GM11168 (cell line): ENCODE data around the gene ZNF805.
"Not testable (repeated sequence)": the region's sequence is repeated elsewhere in the genome, so short reads cannot be mapped to it uniquely, and the experiment has no call there.

Source experiments
- in situ Hi-C: fragments of 300-500 bp; cut with MboI; formaldehyde crosslinking; loops from one replicate; pipeline ENCODE4 v1.12.0; 2022; ENCODE audit warnings: low sequenced_read_pairs; ENCODE audit not compliant: unreplicated experiment

ZNF805 gene

GRCh38 chr19:57262044-57262443 is 21.6 kb downstream of the ZNF805 start:
- in situ Hi-C loops, result no loop called here

DNA sequence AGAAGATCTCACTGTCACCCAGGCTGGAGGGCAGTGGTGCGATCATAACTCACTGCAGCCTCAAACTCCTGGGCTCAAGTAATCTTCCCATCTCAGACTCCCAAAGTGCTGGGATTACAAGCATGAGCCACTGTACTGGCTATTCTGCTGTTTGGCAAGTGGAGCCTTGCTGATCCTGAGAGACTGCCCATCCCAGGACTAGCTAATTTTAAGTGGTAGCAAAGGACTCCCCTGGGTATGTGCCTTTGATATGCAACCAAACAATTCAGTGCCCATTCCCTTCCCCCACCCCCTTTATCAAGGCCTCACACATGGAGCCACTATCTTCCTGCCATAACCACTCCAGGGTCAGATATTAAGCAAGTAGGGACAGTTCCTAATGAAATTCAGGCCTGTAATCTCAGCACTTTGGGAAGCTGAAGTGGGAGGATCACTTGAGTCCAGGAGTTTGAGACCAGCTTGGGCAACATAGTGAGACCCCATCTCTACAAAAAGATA is 22.9 kb downstream of the ZNF805 start:
- in situ Hi-C loops, result no loop called here

GRCh38 chr19:57267291-57267690 is 26.9 kb downstream of the ZNF805 start:
- in situ Hi-C loops, result no loop called here

- in situ Hi-C loops, result no loop called here
Observed at GRCh38 chr19:57269515-57270250, 29.3 kb downstream of the ZNF805 start.

GRCh38 chr19:57271280-57271679 is 30.8 kb downstream of the ZNF805 start:
- in situ Hi-C loops, result no loop called here

GRCh38 chr19:57273014-57273413 is 32.6 kb downstream of the ZNF805 start:
- in situ Hi-C loops, result no loop called here

GRCh38 chr19:57276430-57276829 is 36.0 kb downstream of the ZNF805 start:
- in situ Hi-C loops, result no loop called here

DNA sequence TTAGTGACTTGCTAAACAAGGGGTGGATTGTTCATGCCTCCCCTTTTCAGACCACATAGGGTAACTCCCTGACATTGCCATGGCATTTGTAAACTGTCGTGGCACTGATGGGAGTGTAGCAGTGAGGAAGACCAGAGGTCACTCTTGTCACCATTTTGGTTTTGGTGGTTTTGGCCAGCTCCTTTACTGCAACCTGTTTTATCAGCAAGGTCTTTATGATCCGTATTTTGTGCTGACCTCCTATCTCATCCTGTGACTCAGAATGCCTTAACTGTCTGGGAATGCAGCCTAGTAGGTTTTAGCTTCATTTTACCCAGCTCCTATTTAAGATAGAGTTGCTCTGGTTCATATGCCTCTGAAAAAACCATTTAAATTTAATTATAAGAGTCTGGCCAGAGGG is 38.0 kb downstream of the ZNF805 start:
- in situ Hi-C loops, result not testable (repeated sequence)

DNA sequence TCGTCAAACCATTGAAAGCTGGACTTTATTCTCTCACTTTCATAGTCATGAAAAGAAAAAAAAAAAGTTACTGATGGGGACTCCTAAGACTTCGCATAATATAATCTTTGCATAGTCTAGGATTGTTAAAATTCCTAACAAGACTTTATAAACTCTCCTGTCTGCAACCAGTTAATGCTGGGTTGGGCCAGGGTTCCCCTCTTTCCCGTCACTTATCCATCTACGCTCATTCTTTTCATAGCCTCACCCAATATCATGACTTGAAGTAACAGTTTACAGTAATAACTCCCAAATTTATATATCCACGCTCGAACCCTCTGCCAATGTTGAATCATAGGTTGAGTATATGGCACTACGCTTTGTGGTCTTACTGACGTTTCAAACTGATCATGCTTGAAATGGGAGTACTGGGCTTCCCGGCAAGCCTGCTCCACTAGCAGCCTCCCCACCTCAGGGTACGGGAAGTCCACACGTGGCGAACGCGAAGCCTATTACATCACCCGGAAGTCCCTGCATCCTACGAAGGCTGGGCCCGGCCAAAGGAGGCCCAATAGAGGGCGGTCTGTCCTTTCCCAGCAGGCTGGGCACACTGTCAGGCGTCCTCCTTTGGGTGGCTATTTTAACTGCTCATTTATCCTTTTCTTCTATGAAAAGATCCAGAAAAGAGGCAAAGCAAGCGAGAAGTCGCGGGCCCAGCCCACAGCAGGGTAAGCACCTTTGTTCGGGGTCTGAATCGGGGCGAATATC is 39.2 kb downstream of the ZNF805 start:
- in situ Hi-C loops, result no loop called here

DNA sequence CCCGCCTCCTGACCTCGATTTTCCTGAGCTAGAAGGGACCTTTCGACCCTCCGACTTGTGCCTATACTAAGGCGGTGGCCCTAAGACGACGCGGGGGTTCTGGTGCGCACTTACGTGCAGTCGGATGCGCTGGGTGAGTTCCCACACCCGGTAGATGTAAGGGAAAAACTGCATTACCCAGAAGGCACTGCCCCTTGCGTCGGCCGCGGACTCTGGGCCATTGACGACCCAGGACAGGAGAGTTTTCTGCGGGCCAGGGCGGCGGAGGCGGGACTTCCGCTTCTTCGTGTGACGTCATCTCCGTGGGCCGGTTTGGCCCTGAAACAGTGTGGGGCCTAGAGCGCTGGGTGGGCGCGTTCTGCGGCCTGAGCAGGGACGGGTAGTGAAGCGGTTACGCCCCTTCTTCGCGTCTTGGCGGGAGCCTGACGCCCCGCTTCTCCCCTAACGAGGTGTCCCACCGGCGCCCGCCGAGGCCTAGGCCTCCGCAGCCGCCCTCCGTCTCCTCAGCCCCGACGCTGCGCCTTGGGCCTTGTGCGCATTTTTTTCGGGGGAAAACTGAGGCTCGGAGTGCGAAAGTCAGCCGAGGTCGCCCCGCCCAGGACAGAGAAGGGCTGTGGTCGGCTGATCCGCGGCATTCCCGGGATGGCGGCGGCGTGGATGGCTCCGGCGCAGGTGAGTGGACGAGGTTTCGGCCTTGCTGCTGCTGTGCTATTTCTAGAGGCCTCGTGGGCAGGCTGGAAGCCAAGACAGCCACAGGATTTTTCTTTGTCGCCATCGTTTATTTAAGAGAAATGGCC is 39.9 kb downstream of the ZNF805 start, which contains the start of gene ZNF460:
Gene ZNF460, plus strand, starts transcription at position 321 of the 797 bp plus-strand sequence. Its CDS starts 322 bp downstream, at position 643.
- in situ Hi-C loops, result no loop called here

- in situ Hi-C loops, result no loop called here
Observed at GRCh38 chr19:57280962-57281400, 40.5 kb downstream of the ZNF805 start.

DNA sequence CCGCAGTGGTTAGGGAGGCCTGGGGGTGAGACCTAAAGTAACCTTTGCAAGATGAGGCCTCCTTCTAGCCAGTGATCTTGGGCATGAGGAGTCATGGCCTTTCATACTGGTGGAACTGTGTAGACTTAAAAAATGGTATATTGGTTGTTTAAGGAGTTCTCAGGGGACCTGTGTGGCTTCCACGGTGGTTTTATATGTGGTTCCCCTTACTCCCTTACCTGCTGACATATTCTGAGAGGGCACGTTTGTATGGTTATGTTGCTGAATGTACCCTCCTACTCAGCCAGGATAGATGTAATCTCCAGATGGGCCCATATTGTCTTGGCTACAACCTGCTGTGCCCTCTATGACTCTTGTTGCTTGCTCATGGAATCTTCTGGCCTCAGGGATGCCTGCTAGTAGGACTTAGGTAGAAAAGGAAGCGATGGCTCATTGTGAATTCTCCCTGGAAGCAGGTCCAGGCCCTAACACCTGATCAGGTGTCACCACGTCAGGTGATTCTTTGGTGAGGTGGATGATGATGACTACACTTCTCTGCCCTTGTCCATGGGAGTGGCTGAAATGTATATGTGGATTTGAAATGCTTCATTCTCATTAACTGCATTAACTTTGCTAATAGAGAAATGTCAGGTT is 41.7 kb downstream of the ZNF805 start:
- in situ Hi-C loops, result no loop called here

GRCh38 chr19:57288373-57288772 is 47.9 kb downstream of the ZNF805 start:
- in situ Hi-C loops, result no loop called here

- in situ Hi-C loops, result no loop called here
Observed at GRCh38 chr19:57290970-57291369, 50.5 kb downstream of the ZNF805 start.

GRCh38 chr19:57292547-57292946 is 52.1 kb downstream of the ZNF805 start:
- in situ Hi-C loops, result no loop called here

DNA sequence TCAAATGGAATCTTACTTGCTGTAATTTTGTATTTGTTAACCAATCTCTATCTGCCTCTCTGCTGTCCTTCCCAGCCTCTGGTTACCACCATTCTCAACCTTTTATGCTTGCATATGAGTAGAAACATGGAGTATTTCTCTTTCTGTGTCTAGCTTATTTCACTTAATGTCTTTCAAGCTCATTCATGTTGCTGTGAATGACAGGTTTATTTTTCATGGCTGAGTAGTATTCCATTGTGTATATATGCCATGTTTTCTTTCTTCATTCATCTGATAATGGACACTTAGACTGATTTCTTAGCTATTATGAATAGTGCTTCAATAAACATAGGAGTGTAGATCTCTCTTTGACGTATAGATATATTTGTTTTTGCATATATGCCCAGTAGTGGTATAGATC is 53.3 kb downstream of the ZNF805 start:
- in situ Hi-C loops, result no loop called here

DNA sequence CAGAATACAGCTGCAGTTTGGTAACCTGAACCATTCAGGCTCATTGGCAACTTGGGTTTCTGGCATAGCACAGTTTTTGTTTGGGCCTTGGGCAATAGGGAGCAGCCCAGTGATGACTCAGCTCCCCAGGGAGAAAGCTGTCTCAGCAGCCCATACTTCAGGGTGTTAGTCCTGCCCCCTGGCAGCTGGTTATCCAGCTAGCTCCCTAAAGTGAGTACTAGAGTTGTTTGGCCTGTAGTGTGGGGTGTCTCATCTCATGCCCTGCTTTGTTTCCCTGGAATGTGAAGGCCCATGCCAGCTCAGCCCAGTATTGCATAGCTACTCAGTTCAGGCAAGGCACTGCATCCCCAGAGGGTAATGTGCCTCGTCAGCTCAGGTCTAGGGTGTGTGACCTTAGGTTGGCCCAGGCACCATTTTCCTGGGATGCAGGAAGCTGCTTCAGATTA is 61.6 kb downstream of the ZNF805 start:
- in situ Hi-C loops, result no loop called here

DNA sequence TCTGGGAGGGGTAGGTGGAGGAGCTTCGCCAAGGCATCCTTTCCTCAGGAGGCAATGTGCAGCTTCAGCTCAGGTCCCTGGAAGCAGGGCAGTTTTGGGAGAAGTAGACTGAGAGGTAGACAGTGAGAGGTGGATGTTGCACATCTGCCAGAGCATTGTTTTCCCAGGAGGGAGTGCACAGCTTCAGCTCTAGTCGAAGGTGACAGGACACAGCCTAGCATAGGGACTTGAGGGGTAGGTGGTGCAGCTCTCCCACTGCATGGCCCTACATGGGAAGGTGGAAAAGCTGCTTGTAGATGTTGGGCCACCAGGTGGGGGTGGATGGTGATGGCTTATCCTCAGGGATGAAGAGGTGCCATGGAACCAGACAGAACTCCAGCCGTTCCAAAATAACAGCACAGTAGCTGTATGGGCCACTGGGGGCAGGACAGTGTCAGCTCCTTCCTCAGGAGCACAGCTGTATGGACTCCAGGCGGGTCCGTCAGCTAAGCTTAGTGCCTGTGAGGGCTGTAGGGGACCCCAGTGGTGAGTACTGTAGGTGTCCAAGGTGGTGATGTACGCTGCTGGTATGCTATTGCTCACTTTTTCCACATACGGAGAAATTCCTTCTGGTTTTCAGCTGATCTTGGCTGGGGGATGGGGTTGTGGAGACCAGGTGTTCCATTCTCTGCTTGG is 62.4 kb downstream of the ZNF805 start:
- in situ Hi-C loops, result no loop called here
